GM12864 (cell line): Measurements from ENCODE around the gene SHH.

Experiments
- DNase-seq: peaks from one replicate; pipeline ENCODE4 v3.0.0-alpha.2; 2011; ENCODE audit warnings: low read depth
- H3K4me3 ChIP-seq: 2 replicates; pipeline ENCODE4 v1.5.1; 2011; ENCODE audit warnings: mild to moderate bottlenecking, low read depth, low read length, control low read depth
- CTCF ChIP-seq: IDR thresholded peaks from 2 replicates; pipeline ENCODE4 v1.5.1; 2011; ENCODE audit warnings: low read depth, mild to moderate bottlenecking, moderate library complexity, low read length, control low read depth, inconsistent platforms; ENCODE audit errors: missing control alignments

Gene SHH

GRCh38 chr7:155808549-155809331, 3.5 kb downstream of the SHH start:
- H3K4me3 ChIP-seq: no peak overlapping the region
- TF ChIP-seq CTCF: no peak
- no peak for DNase-seq

- no peak for DNase-seq
- no peak overlapping the region for H3K4me3 ChIP-seq
These were observed 4.3 kb downstream of the SHH start for GRCh38 chr7:155807789-155808548.

GRCh38 chr7:155807065-155807671, 5.1 kb downstream of the SHH start:
- no peak for TF ChIP-seq CTCF
- no peak overlapping the region for H3K4me3 ChIP-seq

More at GRCh38 chr7:155807789-155808548, 4.3 kb downstream of the SHH start:
- TF ChIP-seq CTCF: no peak

GRCh38 chr7:155806096-155806871, 6.0 kb downstream of the SHH start:
- H3K4me3 ChIP-seq: no peak overlapping the region
- no peak for TF ChIP-seq CTCF
- no peak for DNase-seq

More at GRCh38 chr7:155807065-155807671, 5.1 kb downstream of the SHH start:
- DNase-seq: no peak

GRCh38 chr7:155805826-155806095, 6.5 kb downstream of the SHH start:
- no peak for DNase-seq
- TF ChIP-seq CTCF: no peak
- no peak overlapping the region for H3K4me3 ChIP-seq

- no peak overlapping the region for H3K4me3 ChIP-seq
- peak; percentile 50 for TF ChIP-seq CTCF
- no peak for DNase-seq
These were observed 7.1 kb downstream of the SHH start for GRCh38 chr7:155804897-155805825.
